ENCODE measurements around the gene TEAD1. TPM values are rescaled to one million over a fixed set of nuclear protein-coding genes. Genes with fewer than 3 reads are reported as not detected.

TEAD1 gene
- total RNA-seq, 1 experiment from 2014 or later = 102 TPM

DNA sequence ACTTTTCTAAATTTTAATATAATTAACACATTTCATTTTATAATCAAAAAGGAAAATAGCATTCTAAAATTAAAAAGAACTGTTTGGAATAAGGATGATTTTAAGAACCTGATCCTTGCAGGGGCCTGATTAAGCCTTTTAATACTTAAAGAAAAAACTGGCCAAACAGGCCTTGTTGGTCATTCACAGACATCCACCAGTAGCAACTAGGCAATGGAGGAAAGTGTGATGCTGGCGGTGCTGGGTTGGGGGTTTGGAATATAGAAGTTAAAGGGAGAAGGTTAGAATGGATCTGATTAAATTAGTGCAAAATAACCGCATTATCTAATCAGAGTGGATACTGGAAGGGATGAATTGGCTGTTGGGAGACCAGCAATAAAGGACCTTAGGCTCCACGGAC lies 16.9 kb upstream of the TEAD1 start:
- in situ Hi-C loops (cut with HindIII; ENCODE audit: low pct_unique_long_range_greater_than_20kb, low sequenced_read_pairs) (no loop called here), intact Hi-C loops (cut with micrococcal nuclease; ENCODE audit: unreplicated experiment) (no loop called here)
- no peak overlapping the region for H3K4me3 ChIP-seq (ENCODE audit: low read depth in 2 of 2, low read length in 2 of 2)
- H3K27ac ChIP-seq (ENCODE audit: low read length) = no peak overlapping the region
- ATAC-seq (no peak), DNase-seq (ENCODE audit: low read depth, low spot score) (no peak)
- TF ChIP-seq, protein P1, sequence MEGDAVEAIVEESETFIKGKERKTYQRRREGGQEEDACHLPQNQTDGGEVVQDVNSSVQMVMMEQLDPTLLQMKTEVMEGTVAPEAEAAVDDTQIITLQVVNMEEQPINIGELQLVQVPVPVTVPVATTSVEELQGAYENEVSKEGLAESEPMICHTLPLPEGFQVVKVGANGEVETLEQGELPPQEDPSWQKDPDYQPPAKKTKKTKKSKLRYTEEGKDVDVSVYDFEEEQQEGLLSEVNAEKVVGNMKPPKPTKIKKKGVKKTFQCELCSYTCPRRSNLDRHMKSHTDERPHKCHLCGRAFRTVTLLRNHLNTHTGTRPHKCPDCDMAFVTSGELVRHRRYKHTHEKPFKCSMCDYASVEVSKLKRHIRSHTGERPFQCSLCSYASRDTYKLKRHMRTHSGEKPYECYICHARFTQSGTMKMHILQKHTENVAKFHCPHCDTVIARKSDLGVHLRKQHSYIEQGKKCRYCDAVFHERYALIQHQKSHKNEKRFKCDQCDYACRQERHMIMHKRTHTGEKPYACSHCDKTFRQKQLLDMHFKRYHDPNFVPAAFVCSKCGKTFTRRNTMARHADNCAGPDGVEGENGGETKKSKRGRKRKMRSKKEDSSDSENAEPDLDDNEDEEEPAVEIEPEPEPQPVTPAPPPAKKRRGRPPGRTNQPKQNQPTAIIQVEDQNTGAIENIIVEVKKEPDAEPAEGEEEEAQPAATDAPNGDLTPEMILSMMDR (IDR thresholded peaks at IDR 0.05) = no peak
- TF ChIP-seq POLR2AphosphoS5 (IDR thresholded peaks at IDR 0.05; ENCODE audit: low read depth, low read length) = no peak
- TF ChIP-seq, protein P2, sequence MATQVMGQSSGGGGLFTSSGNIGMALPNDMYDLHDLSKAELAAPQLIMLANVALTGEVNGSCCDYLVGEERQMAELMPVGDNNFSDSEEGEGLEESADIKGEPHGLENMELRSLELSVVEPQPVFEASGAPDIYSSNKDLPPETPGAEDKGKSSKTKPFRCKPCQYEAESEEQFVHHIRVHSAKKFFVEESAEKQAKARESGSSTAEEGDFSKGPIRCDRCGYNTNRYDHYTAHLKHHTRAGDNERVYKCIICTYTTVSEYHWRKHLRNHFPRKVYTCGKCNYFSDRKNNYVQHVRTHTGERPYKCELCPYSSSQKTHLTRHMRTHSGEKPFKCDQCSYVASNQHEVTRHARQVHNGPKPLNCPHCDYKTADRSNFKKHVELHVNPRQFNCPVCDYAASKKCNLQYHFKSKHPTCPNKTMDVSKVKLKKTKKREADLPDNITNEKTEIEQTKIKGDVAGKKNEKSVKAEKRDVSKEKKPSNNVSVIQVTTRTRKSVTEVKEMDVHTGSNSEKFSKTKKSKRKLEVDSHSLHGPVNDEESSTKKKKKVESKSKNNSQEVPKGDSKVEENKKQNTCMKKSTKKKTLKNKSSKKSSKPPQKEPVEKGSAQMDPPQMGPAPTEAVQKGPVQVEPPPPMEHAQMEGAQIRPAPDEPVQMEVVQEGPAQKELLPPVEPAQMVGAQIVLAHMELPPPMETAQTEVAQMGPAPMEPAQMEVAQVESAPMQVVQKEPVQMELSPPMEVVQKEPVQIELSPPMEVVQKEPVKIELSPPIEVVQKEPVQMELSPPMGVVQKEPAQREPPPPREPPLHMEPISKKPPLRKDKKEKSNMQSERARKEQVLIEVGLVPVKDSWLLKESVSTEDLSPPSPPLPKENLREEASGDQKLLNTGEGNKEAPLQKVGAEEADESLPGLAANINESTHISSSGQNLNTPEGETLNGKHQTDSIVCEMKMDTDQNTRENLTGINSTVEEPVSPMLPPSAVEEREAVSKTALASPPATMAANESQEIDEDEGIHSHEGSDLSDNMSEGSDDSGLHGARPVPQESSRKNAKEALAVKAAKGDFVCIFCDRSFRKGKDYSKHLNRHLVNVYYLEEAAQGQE (IDR thresholded peaks at IDR 0.05; ENCODE audit: insufficient read depth in 1 of 2, low read depth in 2 of 2, low read length in 1 of 2) = no peak
- TF ChIP-seq SIN3A (IDR thresholded peaks at IDR 0.05; ENCODE audit: borderline replicate concordance, insufficient read depth, low read depth, low read length) = no peak
- no peak for TF ChIP-seq TCF7L2 (IDR thresholded peaks at IDR 0.05; ENCODE audit: low read depth, low read length)
- H3K4me1 ChIP-seq (ENCODE audit: control insufficient read depth, insufficient read depth, low read length) = no peaks in the 10 kb centered on the region
- H3K27me3 ChIP-seq (ENCODE audit: control insufficient read depth, insufficient read depth, low read length) = no peaks in the 10 kb centered on the region; the same call in 1 of the 2 replicates
- ChIA-PET CTCF (no interaction called here), POLR2A (no interaction called here)
- H3K36me3 ChIP-seq (ENCODE audit: control insufficient read depth, insufficient read depth, low read length) = no peaks in the 10 kb centered on the region
- no TSS peak for BruUV-seq (replicated peaks)
- H3K9me3 ChIP-seq (ENCODE audit: control insufficient read depth, insufficient read depth, low read depth, low read length) = peaks cover 5% of the 10 kb centered on the region; the same call in 1 of the 2 replicates

DNA sequence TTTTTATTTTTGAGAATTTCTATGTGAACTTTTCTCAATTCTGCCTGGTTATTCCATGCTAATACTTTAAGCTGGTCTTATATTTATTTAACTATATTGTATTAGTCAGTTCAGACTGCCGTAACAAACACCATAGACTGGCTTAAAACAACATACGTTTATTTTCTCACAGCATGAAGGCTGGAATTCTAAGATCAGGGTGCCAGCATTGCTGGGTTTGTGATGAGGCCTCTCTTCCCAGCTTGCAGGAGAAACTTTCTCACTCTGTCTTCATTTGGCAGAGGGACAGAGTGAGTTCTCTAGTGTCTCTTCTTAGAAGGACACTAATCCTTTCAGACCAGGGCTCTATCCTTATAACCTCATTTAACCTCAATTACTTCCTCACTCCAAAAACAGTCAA lies 16.2 kb upstream of the TEAD1 start:
- BruUV-seq (replicated peaks) = no TSS peak
- H3K9me3 ChIP-seq (ENCODE audit: control insufficient read depth, insufficient read depth, low read depth, low read length) = peaks cover 5% of the 10 kb centered on the region; the same call in 1 of the 2 replicates
- TF ChIP-seq, protein P2 (IDR thresholded peaks at IDR 0.05; ENCODE audit: insufficient read depth in 1 of 2, low read depth in 2 of 2, low read length in 1 of 2) = no peak
- TF ChIP-seq, protein P1 (IDR thresholded peaks at IDR 0.05) = no peak
- no peak for TF ChIP-seq TCF7L2 (IDR thresholded peaks at IDR 0.05; ENCODE audit: low read depth, low read length)
- TF ChIP-seq POLR2AphosphoS5 (IDR thresholded peaks at IDR 0.05; ENCODE audit: low read depth, low read length) = no peak
- no peak for TF ChIP-seq SIN3A (IDR thresholded peaks at IDR 0.05; ENCODE audit: borderline replicate concordance, insufficient read depth, low read depth, low read length)
- ChIA-PET CTCF (no interaction called here), POLR2A (no interaction called here)
- in situ Hi-C loops (cut with HindIII; ENCODE audit: low pct_unique_long_range_greater_than_20kb, low sequenced_read_pairs) (no loop called here), intact Hi-C loops (cut with micrococcal nuclease; ENCODE audit: unreplicated experiment) (no loop called here)
- H3K27ac ChIP-seq (ENCODE audit: low read length) = no peak overlapping the region
- ATAC-seq (no peak), DNase-seq (ENCODE audit: low read depth, low spot score) (no peak)
- no peaks in the 10 kb centered on the region; the same call in 1 of the 2 replicates for H3K27me3 ChIP-seq (ENCODE audit: control insufficient read depth, insufficient read depth, low read length)
- H3K4me3 ChIP-seq (ENCODE audit: low read depth in 2 of 2, low read length in 2 of 2) = no peak overlapping the region
- H3K4me1 ChIP-seq (ENCODE audit: control insufficient read depth, insufficient read depth, low read length) = no peaks in the 10 kb centered on the region
- H3K36me3 ChIP-seq (ENCODE audit: control insufficient read depth, insufficient read depth, low read length) = no peaks in the 10 kb centered on the region
